RWPE2 (cell line): ENCODE results near the gene NHERF2.

Experiments
- ATAC-seq: fragments of 200-7000 bp; cut with Tn5 transposase; 3 replicates; pipeline ENCODE4 v1.9.1; 2021; ENCODE audit warnings: low read depth
- DNase-seq: peaks from one replicate; pipeline ENCODE4 v3.0.0-alpha.2; 2020; ENCODE audit warnings: low spot score
- H3K27ac ChIP-seq: fragments of 450-650 bp; 2 replicates; pipeline ENCODE4 v1.5.1; 2017; ENCODE audit warnings: mild to moderate bottlenecking; ENCODE audit not compliant: poor library complexity, severe bottlenecking
- H3K27me3 ChIP-seq: fragments of 250-450 bp; sonication (Bioruptor Pico); 2 replicates; pipeline ENCODE4 v1.5.1; 2021; ENCODE audit warnings: mild to moderate bottlenecking, moderate library complexity; ENCODE audit not compliant: insufficient read depth, poor library complexity, severe bottlenecking
- H3K36me3 ChIP-seq: fragments of 250-450 bp; sonication (Bioruptor Pico); 2 replicates; pipeline ENCODE4 v1.5.1; 2020; ENCODE audit warnings: low read depth, mild to moderate bottlenecking, moderate library complexity
- H3K4me1 ChIP-seq: fragments of 250-450 bp; sonication (Bioruptor Pico); 2 replicates; pipeline ENCODE4 v1.5.1; 2021; ENCODE audit warnings: mild to moderate bottlenecking, moderate library complexity; ENCODE audit not compliant: insufficient read depth, poor library complexity, severe bottlenecking
- H3K4me3 ChIP-seq: fragments of 250-450 bp; sonication (Bioruptor Pico); 2 replicates; pipeline ENCODE4 v1.5.1; 2021; ENCODE audit warnings: mild to moderate bottlenecking, moderate library complexity; ENCODE audit not compliant: severe bottlenecking
- H3K9me3 ChIP-seq: fragments of 250-450 bp; sonication (Bioruptor Pico); 2 replicates; pipeline ENCODE4 v1.5.1; 2021; ENCODE audit warnings: mild to moderate bottlenecking, moderate library complexity; ENCODE audit not compliant: severe bottlenecking
- TF ChIP-seq, protein P1 (sequence below): fragments of 450-650 bp; IDR thresholded peaks from one replicate; pipeline ENCODE4 v1.5.1; 2017; ENCODE audit warnings: mild to moderate bottlenecking, moderate library complexity; ENCODE audit not compliant: poor library complexity, severe bottlenecking

Gene NHERF2

DNA sequence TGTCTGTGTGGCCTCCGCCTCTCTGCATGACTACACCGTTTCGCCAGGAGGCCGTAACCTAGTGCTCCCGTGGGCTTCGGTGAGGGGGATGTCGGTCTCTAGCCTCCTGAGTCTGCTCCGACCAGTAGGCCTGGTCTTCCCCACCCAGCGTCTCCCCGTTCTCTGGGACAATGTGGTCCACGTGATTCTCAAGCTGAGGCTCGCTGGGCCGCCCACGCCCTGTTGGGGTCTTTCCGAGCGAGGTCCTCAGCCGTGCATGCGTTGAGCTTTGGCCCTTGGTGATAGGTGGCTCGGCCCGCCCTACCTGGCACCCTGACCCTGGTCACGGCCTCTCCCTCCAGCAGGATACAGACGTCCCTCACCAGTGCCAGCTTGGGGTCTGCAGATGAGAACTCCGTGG lies 52.0 kb downstream of the NHERF2 start:
- peaks cover 18% of the 10 kb centered on the region for H3K36me3 ChIP-seq

GRCh38 chr16:2079311-2079800 lies 52.7 kb downstream of the NHERF2 start:
- Histone ChIP-seq H3K36me3 (peaks cover 25% of the 10 kb centered on the region), H3K27ac (no peak overlapping the region)
- TF ChIP-seq, protein P1, sequence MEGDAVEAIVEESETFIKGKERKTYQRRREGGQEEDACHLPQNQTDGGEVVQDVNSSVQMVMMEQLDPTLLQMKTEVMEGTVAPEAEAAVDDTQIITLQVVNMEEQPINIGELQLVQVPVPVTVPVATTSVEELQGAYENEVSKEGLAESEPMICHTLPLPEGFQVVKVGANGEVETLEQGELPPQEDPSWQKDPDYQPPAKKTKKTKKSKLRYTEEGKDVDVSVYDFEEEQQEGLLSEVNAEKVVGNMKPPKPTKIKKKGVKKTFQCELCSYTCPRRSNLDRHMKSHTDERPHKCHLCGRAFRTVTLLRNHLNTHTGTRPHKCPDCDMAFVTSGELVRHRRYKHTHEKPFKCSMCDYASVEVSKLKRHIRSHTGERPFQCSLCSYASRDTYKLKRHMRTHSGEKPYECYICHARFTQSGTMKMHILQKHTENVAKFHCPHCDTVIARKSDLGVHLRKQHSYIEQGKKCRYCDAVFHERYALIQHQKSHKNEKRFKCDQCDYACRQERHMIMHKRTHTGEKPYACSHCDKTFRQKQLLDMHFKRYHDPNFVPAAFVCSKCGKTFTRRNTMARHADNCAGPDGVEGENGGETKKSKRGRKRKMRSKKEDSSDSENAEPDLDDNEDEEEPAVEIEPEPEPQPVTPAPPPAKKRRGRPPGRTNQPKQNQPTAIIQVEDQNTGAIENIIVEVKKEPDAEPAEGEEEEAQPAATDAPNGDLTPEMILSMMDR = no peak

More for the DNA sequence above, 52.0 kb downstream of the NHERF2 start:
- Histone ChIP-seq H3K27me3 (no peaks in the 10 kb centered on the region), H3K9me3 (no peaks in the 10 kb centered on the region), H3K27ac (no peak overlapping the region), H3K4me1 (peaks cover 6% of the 10 kb centered on the region), H3K4me3 (no peak overlapping the region)
- no peak for ATAC-seq
- TF ChIP-seq, protein P1 = no peak
- no peak for DNase-seq

DNA sequence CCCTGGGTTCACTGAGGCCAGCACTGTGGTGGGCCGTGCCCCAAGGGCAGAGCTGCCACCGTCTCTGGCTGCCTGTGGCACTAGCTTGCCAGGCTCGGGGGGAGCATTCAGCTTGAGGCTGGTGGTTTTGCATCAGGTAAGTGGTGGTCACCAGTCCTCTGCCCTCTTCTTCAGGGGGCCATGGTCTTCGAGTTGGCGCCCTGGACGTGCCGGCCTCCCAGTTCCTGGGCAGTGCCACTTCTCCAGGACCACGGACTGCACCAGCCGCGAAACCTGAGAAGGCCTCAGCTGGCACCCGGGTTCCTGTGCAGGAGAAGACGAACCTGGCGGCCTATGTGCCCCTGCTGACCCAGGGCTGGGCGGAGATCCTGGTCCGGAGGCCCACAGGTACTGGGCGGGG lies 53.3 kb downstream of the NHERF2 start:
- ATAC-seq (no peak), DNase-seq (no peak)
- TF ChIP-seq, protein P1 = no peak
- peaks cover 6% of the 10 kb centered on the region for H3K4me1 ChIP-seq
- H3K27ac ChIP-seq = no peak overlapping the region
- H3K36me3 ChIP-seq = peaks cover 26% of the 10 kb centered on the region
- H3K27me3 ChIP-seq = no peaks in the 10 kb centered on the region
- H3K4me3 ChIP-seq = no peak overlapping the region
- no peaks in the 10 kb centered on the region for H3K9me3 ChIP-seq

More at GRCh38 chr16:2079311-2079800, 52.7 kb downstream of the NHERF2 start:
- ATAC-seq (no peak), DNase-seq (no peak)
- Histone ChIP-seq H3K9me3 (no peaks in the 10 kb centered on the region), H3K4me1 (peaks cover 6% of the 10 kb centered on the region), H3K4me3 (no peak overlapping the region), H3K27me3 (no peaks in the 10 kb centered on the region)

DNA sequence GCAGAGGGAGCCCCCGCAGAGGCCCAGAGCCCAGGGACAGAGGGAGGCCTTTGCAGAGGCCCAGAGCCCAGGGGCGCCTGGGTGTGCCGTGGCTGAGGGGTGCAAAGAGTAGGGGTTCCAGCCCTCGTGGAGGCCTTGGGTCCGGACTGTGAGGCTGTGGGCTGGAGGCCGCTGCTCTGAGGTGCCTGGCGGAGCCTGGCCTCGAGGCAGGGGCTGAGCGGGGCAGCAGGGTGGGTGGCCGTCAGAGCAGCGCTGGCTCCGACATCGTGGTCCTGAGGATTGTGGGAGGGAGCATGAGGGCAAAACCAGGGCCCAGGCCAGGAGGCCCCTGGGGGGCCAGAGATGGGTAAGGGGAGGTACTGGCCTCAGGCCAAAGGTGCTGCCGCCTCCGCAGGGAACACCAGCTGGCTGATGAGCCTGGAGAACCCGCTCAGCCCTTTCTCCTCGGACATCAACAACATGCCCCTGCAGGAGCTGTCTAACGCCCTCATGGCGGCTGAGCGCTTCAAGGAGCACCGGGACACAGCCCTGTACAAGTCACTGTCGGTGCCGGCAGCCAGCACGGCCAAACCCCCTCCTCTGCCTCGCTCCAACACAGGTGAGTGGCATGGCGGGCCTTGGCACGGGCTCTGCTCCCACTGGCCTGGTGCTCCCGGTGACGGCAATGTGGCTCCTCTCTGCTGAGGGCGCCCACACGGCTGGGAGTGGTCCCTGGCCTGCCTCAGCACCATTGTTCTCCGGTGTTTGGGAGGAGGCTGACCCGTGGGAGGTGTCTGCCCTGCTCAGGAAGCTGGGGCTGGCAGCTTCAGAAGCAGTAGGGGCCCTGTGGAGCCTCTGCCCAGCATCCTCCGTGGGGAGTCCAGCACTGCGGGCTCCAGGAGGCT lies 54.7 kb downstream of the NHERF2 start:
- Histone ChIP-seq H3K4me1 (peaks cover 6% of the 10 kb centered on the region), H3K4me3 (no peak overlapping the region), H3K27me3 (no peaks in the 10 kb centered on the region), H3K36me3 (peaks cover 29% of the 10 kb centered on the region), H3K27ac (no peak overlapping the region), H3K9me3 (no peaks in the 10 kb centered on the region)
- TF ChIP-seq, protein P1 = no peak
- ATAC-seq = peak; percentile 1; the same call in 1 of the 3 replicates
- no peak for DNase-seq
